ENCODE measurements around the gene H2AZ1. TPM values are rescaled to one million over a fixed set of nuclear protein-coding genes. Genes with fewer than 3 reads are reported as not detected.

The H2AZ1 gene
- total RNA-seq, 1 experiment from 2014 or later = 614 TPM

DNA sequence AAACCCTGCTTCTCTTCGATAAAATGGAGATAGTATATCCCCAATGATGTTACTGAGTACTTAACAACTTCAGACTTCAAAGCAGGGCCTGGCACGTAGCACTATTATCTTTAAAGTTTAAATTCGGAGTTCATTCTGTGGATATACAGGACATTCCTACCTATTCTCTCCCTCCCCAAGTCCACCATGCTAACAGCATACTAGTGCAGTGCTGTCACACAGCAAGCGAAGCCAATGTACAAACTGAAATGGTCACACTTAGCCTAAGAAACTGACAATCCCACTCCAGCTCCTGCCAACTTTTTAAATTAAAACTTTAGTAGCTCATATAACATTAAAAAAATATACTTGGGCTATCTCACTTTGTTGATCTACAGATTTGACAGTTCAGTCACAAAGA lies 2.5 kb downstream of the H2AZ1 start:
- in situ Hi-C loops (cut with HindIII; ENCODE audit: low pct_unique_long_range_greater_than_20kb, low sequenced_read_pairs) = no loop called here
- no peak for DNase-seq (ENCODE audit: low read depth)

- DNase-seq (ENCODE audit: low read depth) = no peak
- in situ Hi-C loops (cut with HindIII; ENCODE audit: low pct_unique_long_range_greater_than_20kb, low sequenced_read_pairs) = no loop called here
Observed at GRCh38 chr4:99947190-99947578, 2.9 kb downstream of the H2AZ1 start.

DNA sequence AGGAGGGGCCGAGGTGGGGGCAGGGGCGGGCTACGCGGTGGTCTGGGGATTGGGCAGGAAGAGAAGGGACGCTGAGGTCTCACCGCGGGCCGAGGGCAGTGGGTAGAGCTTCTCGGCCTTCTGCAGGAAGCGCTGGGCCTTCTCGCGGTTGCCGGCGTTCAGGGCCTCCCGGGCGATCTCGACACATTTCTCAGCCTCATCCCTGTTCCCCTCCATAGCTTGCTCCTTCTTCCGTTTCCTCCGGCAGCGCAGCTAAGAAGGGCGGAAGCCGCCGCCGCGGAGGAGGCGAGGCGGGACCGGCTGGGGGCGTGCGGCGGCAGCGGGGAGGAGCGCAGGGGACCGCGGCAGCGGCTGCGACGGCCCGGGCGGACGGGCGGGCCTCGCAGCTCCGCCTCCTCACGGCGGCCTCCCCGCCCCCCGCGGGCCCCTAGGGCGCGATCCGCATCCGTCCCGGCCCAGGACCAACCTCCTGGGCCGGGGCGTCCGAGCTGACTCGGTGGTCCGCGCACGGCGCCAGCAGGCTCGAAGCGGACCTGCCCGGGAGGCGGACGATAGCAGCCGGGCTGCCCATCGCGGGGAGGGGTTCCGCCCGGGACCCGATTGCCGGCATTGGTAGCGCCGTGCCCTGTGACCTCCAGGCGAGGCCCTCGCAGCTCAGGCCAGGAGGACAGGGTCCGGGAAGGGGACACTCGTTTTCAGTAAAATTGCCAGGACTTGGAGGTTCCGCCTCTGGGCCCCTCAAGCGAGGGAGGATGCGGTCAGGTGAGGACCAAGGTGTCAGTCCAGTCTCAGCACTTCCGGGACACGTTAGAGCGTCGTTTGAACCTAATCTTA lies 3.5 kb downstream of the H2AZ1 start, which contains the start of gene DNAJB14:
DNAJB14 (minus strand) TSS at position 263 of the 834 bp plus-strand sequence; CDS start at position 216, 47 bp downstream.
- in situ Hi-C loops (cut with HindIII; ENCODE audit: low pct_unique_long_range_greater_than_20kb, low sequenced_read_pairs) = no loop called here
- DNase-seq (ENCODE audit: low read depth) = peak; percentile 80

- in situ Hi-C loops (cut with HindIII; ENCODE audit: low pct_unique_long_range_greater_than_20kb, low sequenced_read_pairs) = no loop called here
- DNase-seq (ENCODE audit: low read depth) = peak; percentile 39
Observed at GRCh38 chr4:99945718-99946355, 4.2 kb downstream of the H2AZ1 start.

- DNase-seq (ENCODE audit: low read depth) = no peak
- in situ Hi-C loops (cut with HindIII; ENCODE audit: low pct_unique_long_range_greater_than_20kb, low sequenced_read_pairs) = no loop called here
Observed at GRCh38 chr4:99943904-99944437, 6.1 kb downstream of the H2AZ1 start.

DNA sequence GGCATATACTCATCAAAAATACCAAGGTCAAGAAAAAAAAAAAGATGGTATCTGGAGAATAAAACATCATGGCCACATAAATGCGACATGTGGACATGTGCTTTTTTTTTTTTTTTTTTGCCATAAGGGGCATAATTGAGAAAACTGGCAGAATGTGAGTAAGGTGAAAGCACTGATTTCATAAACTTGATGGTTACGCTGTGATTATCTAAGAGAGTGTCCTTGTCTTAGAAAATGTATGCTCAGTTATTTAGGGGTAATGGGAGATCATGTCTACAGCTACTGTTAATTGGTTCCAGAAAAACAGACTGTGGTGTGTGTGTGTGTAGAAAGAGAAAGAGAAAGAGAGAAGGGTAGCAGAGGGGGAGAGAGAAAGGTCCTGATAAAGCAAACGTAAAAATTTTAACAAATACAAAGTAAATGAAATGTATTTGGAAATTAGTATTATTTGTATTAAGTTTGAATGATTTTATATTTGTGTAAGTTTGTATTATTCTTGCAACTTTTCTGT lies 11.8 kb downstream of the H2AZ1 start:
- in situ Hi-C loops (cut with HindIII; ENCODE audit: low pct_unique_long_range_greater_than_20kb, low sequenced_read_pairs) = no loop called here
- no peak for DNase-seq (ENCODE audit: low read depth)

DNA sequence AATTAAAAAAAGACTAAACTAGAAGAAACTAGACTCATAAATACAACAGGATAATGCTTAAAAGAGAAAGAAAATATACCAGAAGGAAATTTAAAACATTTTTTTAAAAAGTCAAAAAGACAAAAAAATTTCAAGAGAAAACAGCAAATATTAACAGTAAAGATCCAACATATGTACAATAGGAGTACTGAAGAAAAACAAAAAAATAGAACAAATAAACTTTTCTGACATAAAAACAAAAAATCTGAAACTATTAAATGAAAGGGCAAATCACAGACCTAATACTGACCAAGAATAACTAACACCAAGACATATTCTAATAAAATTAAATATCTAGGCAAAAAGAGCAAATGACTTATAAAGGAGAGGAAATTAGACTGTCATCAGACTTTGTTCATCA lies 15.2 kb downstream of the H2AZ1 start:
- peak; percentile 24 for DNase-seq (ENCODE audit: low read depth)
- in situ Hi-C loops (cut with HindIII; ENCODE audit: low pct_unique_long_range_greater_than_20kb, low sequenced_read_pairs) = no loop called here

DNA sequence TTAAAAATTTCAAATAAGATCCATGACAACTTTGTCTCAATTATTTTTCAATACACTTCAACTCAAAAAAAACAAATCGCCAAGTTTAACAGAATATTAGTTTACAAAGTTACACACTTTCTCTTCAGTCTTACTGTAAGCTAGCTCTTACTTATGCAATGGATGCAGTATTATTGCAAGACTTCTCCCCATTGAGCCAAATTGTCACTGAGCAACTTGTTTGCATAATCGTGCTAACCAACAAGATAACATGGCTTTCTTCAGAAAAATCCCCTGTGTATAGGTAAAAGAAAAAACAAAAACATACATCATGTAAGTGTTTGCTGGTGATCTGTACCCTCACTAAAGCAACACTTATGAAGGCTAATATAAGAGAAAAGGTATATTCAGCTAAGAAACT lies 22.5 kb downstream of the H2AZ1 start:
- in situ Hi-C loops (cut with HindIII; ENCODE audit: low pct_unique_long_range_greater_than_20kb, low sequenced_read_pairs) = no loop called here
- DNase-seq (ENCODE audit: low read depth) = no peak

DNA sequence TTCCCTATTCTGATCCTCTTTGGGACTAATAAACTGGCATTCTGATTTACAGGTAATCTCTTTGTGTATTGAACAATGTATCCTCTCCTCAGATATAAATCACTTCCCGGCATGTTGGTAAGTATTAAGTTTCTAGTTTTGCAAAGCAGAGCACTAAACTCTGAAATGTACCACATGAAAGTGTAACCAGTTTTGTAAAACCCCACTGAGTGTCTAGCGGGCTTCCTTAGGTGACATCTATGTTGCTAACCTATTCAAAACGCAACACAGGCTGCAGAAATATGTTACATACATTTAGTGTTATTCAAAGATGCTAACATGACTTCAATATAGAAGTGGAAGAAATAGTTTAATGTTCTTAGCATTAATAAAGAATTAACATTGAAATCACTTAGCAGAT lies 28.9 kb downstream of the H2AZ1 start:
- DNase-seq (ENCODE audit: low read depth) = no peak
- in situ Hi-C loops (cut with HindIII; ENCODE audit: low pct_unique_long_range_greater_than_20kb, low sequenced_read_pairs) = no loop called here

- no peak for DNase-seq (ENCODE audit: low read depth)
- in situ Hi-C loops (cut with HindIII; ENCODE audit: low pct_unique_long_range_greater_than_20kb, low sequenced_read_pairs) = no loop called here
Observed at GRCh38 chr4:99918656-99919055, 31.4 kb downstream of the H2AZ1 start.

DNA sequence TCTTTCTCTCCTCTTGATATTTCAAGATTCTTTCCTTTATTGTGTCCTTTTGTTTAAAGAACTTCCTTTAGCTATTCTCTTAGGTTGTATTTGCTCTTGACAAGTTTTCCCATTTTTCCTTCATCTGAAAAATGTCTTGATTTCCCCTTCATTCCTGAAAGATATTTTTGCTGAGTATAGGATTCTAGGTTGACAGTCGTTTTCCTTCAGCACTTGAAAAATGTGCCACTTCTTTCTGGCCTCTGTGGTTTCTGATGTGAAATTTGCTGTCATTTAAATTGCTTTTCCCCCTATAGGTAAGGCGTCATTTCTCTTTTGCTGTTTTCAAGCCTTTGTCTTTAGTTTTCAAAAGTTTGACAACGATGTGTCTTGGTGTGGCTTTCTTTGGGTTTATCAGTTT lies 32.5 kb downstream of the H2AZ1 start:
- DNase-seq (ENCODE audit: low read depth) = no peak
- in situ Hi-C loops (cut with HindIII; ENCODE audit: low pct_unique_long_range_greater_than_20kb, low sequenced_read_pairs) = no loop called here

DNA sequence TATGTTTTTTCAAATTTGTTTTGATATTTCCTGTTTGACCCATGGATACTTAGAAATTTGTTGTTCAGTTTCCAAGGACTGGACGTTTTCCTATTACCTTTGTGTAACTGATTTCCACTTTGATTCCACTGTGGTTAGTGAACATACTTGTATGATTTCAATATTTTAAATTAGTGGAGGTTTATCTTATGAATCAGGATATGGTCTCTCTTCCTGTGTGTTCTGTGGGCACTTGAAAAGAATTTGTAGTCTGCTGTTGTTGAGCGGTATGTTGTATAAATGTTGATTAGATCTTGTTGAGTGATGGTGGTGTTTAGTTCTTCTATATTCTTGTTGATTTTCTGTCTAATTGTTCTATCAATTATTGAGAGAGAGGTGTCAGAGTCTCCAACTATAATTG lies 34.6 kb downstream of the H2AZ1 start:
- in situ Hi-C loops (cut with HindIII; ENCODE audit: low pct_unique_long_range_greater_than_20kb, low sequenced_read_pairs) = no loop called here
- no peak for DNase-seq (ENCODE audit: low read depth)

Other genes with a start within 250 kb of the H2AZ1 start
- not detected in 2 replicates for gene DAPP1, start 133.4 kb downstream of the H2AZ1 start, total RNA-seq (2014; rRNA removed; shearing (Covaris generic); ENCODE audit: low replicate concordance)
- 25.2 and 37.4 TPM in 2 replicates for gene LAMTOR3, start 55.8 kb downstream of the H2AZ1 start, total RNA-seq (2014; rRNA removed; shearing (Covaris generic); ENCODE audit: low replicate concordance)
- 4.6 and 76.4 TPM in 2 replicates for gene DNAJB14, start 3.7 kb downstream of the H2AZ1 start, total RNA-seq (2014; rRNA removed; shearing (Covaris generic); ENCODE audit: low replicate concordance)
- gene DDIT4L, start 240.2 kb upstream of the H2AZ1 start, total RNA-seq (2014; rRNA removed; shearing (Covaris generic); ENCODE audit: low replicate concordance) = 2.1 and 6.3 TPM in 2 replicates